HepG2 (cell line): Measurements from ENCODE around the gene OLAH. TPM values are rescaled to one million over a fixed set of nuclear protein-coding genes. Genes with fewer than 3 reads are reported as not detected.

Experiments
- ATAC-seq: fragments of 200-7000 bp; cut with Tn5 transposase; 3 replicates; pipeline ENCODE4 v1.9.1; 2020; ENCODE audit warnings: mild to moderate bottlenecking, moderate library complexity
- Bru-seq: library from RNA; stranded (reverse); fragments of 400-500 nt; gene quantifications from one replicate; lab custom pipeline; 2021; lab: Mats Ljungman, UMichigan
- BruChase-seq, 2 experiments: library from RNA; stranded (reverse); fragments of 400-500 nt; gene quantifications; one replicate each; lab custom pipeline; 2021; lab: Mats Ljungman, UMichigan
- BruUV-seq: library from RNA; stranded (reverse); fragments of 400-500 nt; replicated peaks from 2 replicates; lab custom pipeline; 2021; lab: Mats Ljungman, UMichigan
- CTCF ChIA-PET: fragments of 300-600 bp; formaldehyde crosslinking; extraction: SDS; loops from one replicate; lab custom pipeline; 2021; ENCODE audit warnings: low total read pairs, inconsistent platforms, low intra/inter-chr PET ratio; lab: Yijun Ruan, JAX
- POLR2A ChIA-PET: fragments of 350-600 bp; sonication (Branson Sonifier 250); formaldehyde crosslinking; loops from one replicate; lab custom pipeline; 2020; ENCODE audit warnings: antibody characterized with exemption, inconsistent platforms; lab: Yijun Ruan, JAX
- DNase-seq: peaks from one replicate; pipeline ENCODE4 v3.0.0-alpha.2; 2015; ENCODE audit warnings: low spot score
- FAIRE-seq: peaks from 3 replicates; lab custom pipeline; 2011; peaks lifted over from hg19 to GRCh38; lab: Jason Lieb, UNC
- H2AFZ ChIP-seq: one replicate; pipeline ENCODE4 v1.6.1; 2011; ENCODE audit warnings: low read length, inconsistent platforms
- H3K27ac ChIP-seq: fragments of 300-600 bp; 3 replicates; pipeline ENCODE4 v1.8.0; 2011; ENCODE audit warnings: mixed run types, mild to moderate bottlenecking, mixed read lengths, low read length, inconsistent platforms; ENCODE audit not compliant: insufficient read depth; ENCODE audit errors: extremely low read length
- H3K27me3 ChIP-seq, 2 experiments: fragments of 200-600 bp in 1 of 2; 2 replicates in 1 of 2; 3 replicates in 1 of 2; pipeline versions ENCODE4 v1.6.0 to v1.8.0; 2011; ENCODE audit warnings: low read length in 2 of 2, mild to moderate bottlenecking in 2 of 2, moderate library complexity in 2 of 2, inconsistent platforms in 1 of 2; ENCODE audit not compliant: insufficient read depth in 2 of 2, control insufficient read depth in 1 of 2
- H3K36me3 ChIP-seq, 2 experiments: fragments of 200-600 bp in 1 of 2; replicated peaks in 1 of 2; 2 replicates in 1 of 2; 3 replicates in 1 of 2; pipeline versions ENCODE4 v1.5.1 to v1.8.0; 2011; ENCODE audit warnings: low read length in 2 of 2, inconsistent platforms in 1 of 2; ENCODE audit not compliant: insufficient read depth in 2 of 2, control insufficient read depth in 1 of 2
- H3K4me1 ChIP-seq: 2 replicates; pipeline ENCODE4 v1.5.1; 2012; ENCODE audit warnings: low read length, inconsistent platforms; ENCODE audit not compliant: insufficient read depth
- H3K4me2 ChIP-seq: 2 replicates; pipeline ENCODE4 v1.6.0; 2011; ENCODE audit warnings: low read depth, low read length, inconsistent platforms
- H3K4me3 ChIP-seq, 3 experiments: fragments of 200-600 bp in 1 of 3; sonication (generic), shearing (Covaris generic) in 1 of 3; replicated peaks in 1 of 3; 2 replicates each; pipeline ENCODE4 v1.5.1; 2011 to 2016; ENCODE audit warnings: low read length in 3 of 3, inconsistent platforms in 2 of 3, low read depth in 2 of 3, mild to moderate bottlenecking in 2 of 3, control low read depth in 1 of 3, mixed read lengths in 1 of 3; ENCODE audit not compliant: insufficient read depth in 1 of 3
- H3K79me2 ChIP-seq: one replicate; pipeline ENCODE4 v1.6.1; 2011; ENCODE audit warnings: low read length, inconsistent platforms; ENCODE audit not compliant: insufficient read depth
- H3K9ac ChIP-seq: 2 replicates; pipeline ENCODE4 v1.6.0; 2011; ENCODE audit warnings: mild to moderate bottlenecking, low read depth, low read length, inconsistent platforms; ENCODE audit not compliant: insufficient read depth
- H3K9me3 ChIP-seq: 2 replicates; pipeline ENCODE4 v1.5.1; 2012; ENCODE audit warnings: mild to moderate bottlenecking, low read length
- H4K20me1 ChIP-seq: 2 replicates; pipeline ENCODE4 v1.6.0; 2011; ENCODE audit warnings: inconsistent platforms, mild to moderate bottlenecking, low read length, moderate library complexity; ENCODE audit not compliant: insufficient read depth
- SOX5 ChIP-seq: IDR thresholded peaks from 2 replicates; pipeline ENCODE4 v1.6.1; 2016; ENCODE audit warnings: borderline replicate concordance
- WGBS: methylation state at CpG from one replicate; pipeline ENCODE4 v1.1.6; 2017; ENCODE audit warnings: low lambda C conversion rate; 5-methylcytosine and 5-hydroxymethylcytosine counted together
- in situ Hi-C: cut with HindIII; loops from 2 replicates; pipeline ENCODE4 v1.10.0; 2017; ENCODE audit warnings: low pct_unique_long_range_greater_than_20kb; ENCODE audit not compliant: extremely low pct_ligation_motif_present
- intact Hi-C: fragments of 100-400 bp; cut with micrococcal nuclease; formaldehyde crosslinking; loops from one replicate; pipeline ENCODE4 v1.10.0; 2022; ENCODE audit not compliant: unreplicated experiment
- long read RNA-seq, 2 experiments: library from RNA in 1 of 2; library from polyadenylated mRNA in 1 of 2; stranded (forward) in 1 of 2; unstranded in 1 of 2; transcript quantifications; one replicate each; pipeline ENCODE4 v2.0.0, GENCODE V29; 2019 to 2022
- polyA minus RNA-seq, 3 experiments: library from RNA; depleted of rRNA, polyadenylated mRNA; stranded (reverse); fragments of >200 nt; gene quantifications; 2 replicates each; pipeline ENCODE4 v1.2.3, GENCODE V29; 2011; ENCODE audit warnings: low replicate concordance in 1 of 3
- polyA plus RNA-seq, 8 experiments: library from polyadenylated mRNA; depleted of rRNA in 3 of 8; stranded (reverse) in 7 of 8; unstranded in 1 of 8; fragments of >200 nt; fragmentation: Illumina TruSeq in 4 of 8; extraction: Trizol in 4 of 8; gene quantifications; 2 replicates each; pipeline versions ENCODE4 v1.2.1 to v1.2.3, GENCODE V29; 2011 to 2016; ENCODE audit warnings: low read depth in 4 of 8, missing spikeins in 1 of 8, mixed read lengths in 1 of 8; ENCODE audit not compliant: insufficient read depth in 1 of 8
- total RNA-seq, 5 experiments: library from RNA; depleted of rRNA; stranded (reverse); fragments of >200 nt; fragmentation: Illumina TruSeq; extraction: Trizol; gene quantifications; 2 replicates each; pipeline ENCODE4 v1.2.3, GENCODE V29; 2016; ENCODE audit warnings: low read depth in 1 of 5
- TF ChIP-seq, protein P1 (sequence below): sonication (generic); formaldehyde crosslinking; IDR thresholded peaks from 2 replicates; pipeline ENCODE4 v1.8.0; 2022; ENCODE audit warnings: mild to moderate bottlenecking, missing genetic modification reagents; ENCODE audit not compliant: insufficient replicate concordance

The OLAH gene
- total RNA-seq (2016; rRNA removed; fragmentation: Illumina TruSeq; extraction: Trizol), result not detected in 2 replicates
- not detected in 2 replicates for total RNA-seq (2016; cell fraction: cytosol; rRNA removed; fragmentation: Illumina TruSeq; extraction: Trizol; ENCODE audit: low read depth)
- total RNA-seq (2016; cell fraction: insoluble cytoplasmic fraction; rRNA removed; fragmentation: Illumina TruSeq; extraction: Trizol), result not detected in 2 replicates
- total RNA-seq (2016; cell fraction: membrane; rRNA removed; fragmentation: Illumina TruSeq; extraction: Trizol), result not detected in 2 replicates
- total RNA-seq (2016; cell fraction: nucleus; rRNA removed; fragmentation: Illumina TruSeq; extraction: Trizol), result not detected in 2 replicates
- polyA plus RNA-seq (2011; rRNA removed), result 0.13 and 0.51 TPM in 2 replicates
- polyA plus RNA-seq (2011; cell fraction: cytosol; rRNA removed), result 0.12 and 0.19 TPM in 2 replicates
- not detected in 2 replicates for polyA plus RNA-seq (2011; cell fraction: nucleus; rRNA removed)
- 0.09 and 0.59 TPM in 2 replicates for polyA plus RNA-seq (2012)
- polyA plus RNA-seq (2016; cell fraction: cytosol; fragmentation: Illumina TruSeq; extraction: Trizol; ENCODE audit: low read depth), result not detected in 2 replicates
- not detected in 2 replicates for polyA plus RNA-seq (2016; cell fraction: insoluble cytoplasmic fraction; fragmentation: Illumina TruSeq; extraction: Trizol; ENCODE audit: low read depth)
- polyA plus RNA-seq (2016; cell fraction: membrane; fragmentation: Illumina TruSeq; extraction: Trizol; ENCODE audit: low read depth), result not detected in 2 replicates
- not detected in 2 replicates for polyA plus RNA-seq (2016; cell fraction: nucleus; fragmentation: Illumina TruSeq; extraction: Trizol; ENCODE audit: insufficient read depth, low read depth)
- polyA minus RNA-seq (2011; rRNA and poly(A)+ RNA removed; ENCODE audit: low replicate concordance), result 0.51 TPM in 1 of 2 replicates, not detected in the other
- polyA minus RNA-seq (2011; cell fraction: cytosol; rRNA and poly(A)+ RNA removed), result not detected in 2 replicates
- not detected in 2 replicates for polyA minus RNA-seq (2011; cell fraction: nucleus; rRNA and poly(A)+ RNA removed)
- Bru-seq, nascent RNA, result percentile 10 among the genes with signal in this experiment
- percentile 9 among the genes with signal in this experiment for BruChase-seq, experiment 1, labeled RNA remaining after a 6-hour chase
- BruChase-seq, experiment 2, labeled RNA remaining after a 2-hour chase, result percentile 12 among the genes with signal in this experiment
- long read RNA-seq, experiment 1, result 0 reads
- long read RNA-seq, experiment 2, result 0 reads

DNA sequence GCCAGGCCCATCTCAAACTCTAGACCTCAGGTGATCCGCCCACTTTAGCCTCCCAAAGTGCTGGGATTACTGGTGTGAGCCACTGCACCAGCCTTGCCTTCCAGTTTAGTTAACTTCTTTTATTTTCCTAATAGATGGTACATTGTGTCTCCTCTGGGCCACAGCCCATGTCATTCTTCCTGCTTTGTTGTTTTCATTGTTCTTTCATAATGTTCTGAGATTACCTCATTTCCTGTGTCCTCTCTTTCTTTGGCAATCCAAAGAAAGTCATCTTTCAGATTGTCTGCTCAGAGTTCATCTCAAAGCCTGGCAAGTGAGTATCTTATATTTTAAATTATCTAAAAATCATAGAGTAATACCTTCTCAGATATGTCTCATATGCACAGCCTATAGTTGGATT lies at the start of gene OLAH:
Gene OLAH, plus strand, starts transcription at position 270 of the 400 bp plus-strand sequence. CDS start 3,346 bp downstream, outside the sequence.
- H2AFZ ChIP-seq, result no peak within 1 kb of the TSS
- ATAC-seq (no peak), FAIRE-seq (no peak), DNase-seq (no peak)
- no peaks in the 10 kb centered on the region for H3K4me1 ChIP-seq
- H3K9me3 ChIP-seq, result no peaks in the 10 kb centered on the region
- H3K4me3 ChIP-seq, result no peak within 1 kb of the TSS
- H3K9ac ChIP-seq, result no peak within 1 kb of the TSS
- H3K36me3 ChIP-seq, result no peaks in the 10 kb centered on the region
- no peaks in the 10 kb centered on the region for H4K20me1 ChIP-seq
- in situ Hi-C loops, result no loop called here
- no peak within 1 kb of the TSS for H3K4me2 ChIP-seq
- TF ChIP-seq SOX5, result 0 out of 2 replicates have a peak, but pooled peaks have one; percentile 22
- TF ChIP-seq, protein P1, sequence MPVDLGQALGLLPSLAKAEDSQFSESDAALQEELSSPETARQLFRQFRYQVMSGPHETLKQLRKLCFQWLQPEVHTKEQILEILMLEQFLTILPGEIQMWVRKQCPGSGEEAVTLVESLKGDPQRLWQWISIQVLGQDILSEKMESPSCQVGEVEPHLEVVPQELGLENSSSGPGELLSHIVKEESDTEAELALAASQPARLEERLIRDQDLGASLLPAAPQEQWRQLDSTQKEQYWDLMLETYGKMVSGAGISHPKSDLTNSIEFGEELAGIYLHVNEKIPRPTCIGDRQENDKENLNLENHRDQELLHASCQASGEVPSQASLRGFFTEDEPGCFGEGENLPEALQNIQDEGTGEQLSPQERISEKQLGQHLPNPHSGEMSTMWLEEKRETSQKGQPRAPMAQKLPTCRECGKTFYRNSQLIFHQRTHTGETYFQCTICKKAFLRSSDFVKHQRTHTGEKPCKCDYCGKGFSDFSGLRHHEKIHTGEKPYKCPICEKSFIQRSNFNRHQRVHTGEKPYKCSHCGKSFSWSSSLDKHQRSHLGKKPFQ, result no peak
- peaks cover 0 to 12% of the 10 kb centered on the region in 2 experiments; a peak in 1 of 5 replicates for H3K27me3 ChIP-seq
- no peak within 1 kb of the TSS for H3K27ac ChIP-seq
- WGBS, result 0% methylated on average over 1 of the region's 1 CpG
- no TSS peak for BruUV-seq
- no peaks in the 10 kb centered on the region for H3K79me2 ChIP-seq
- CTCF ChIA-PET, result no interaction called here
- intact Hi-C loops, result no loop called here
- POLR2A ChIA-PET, result no interaction called here
